ENCODE results near the gene DOC2A.
A peak's percentile ranks its signal among the peaks of the same experiment; 100 is the strongest.
"Not testable (repeated sequence)": the region's sequence is repeated elsewhere in the genome, so short reads cannot be mapped to it uniquely, and the experiment has no call there.

The DOC2A gene

DNA sequence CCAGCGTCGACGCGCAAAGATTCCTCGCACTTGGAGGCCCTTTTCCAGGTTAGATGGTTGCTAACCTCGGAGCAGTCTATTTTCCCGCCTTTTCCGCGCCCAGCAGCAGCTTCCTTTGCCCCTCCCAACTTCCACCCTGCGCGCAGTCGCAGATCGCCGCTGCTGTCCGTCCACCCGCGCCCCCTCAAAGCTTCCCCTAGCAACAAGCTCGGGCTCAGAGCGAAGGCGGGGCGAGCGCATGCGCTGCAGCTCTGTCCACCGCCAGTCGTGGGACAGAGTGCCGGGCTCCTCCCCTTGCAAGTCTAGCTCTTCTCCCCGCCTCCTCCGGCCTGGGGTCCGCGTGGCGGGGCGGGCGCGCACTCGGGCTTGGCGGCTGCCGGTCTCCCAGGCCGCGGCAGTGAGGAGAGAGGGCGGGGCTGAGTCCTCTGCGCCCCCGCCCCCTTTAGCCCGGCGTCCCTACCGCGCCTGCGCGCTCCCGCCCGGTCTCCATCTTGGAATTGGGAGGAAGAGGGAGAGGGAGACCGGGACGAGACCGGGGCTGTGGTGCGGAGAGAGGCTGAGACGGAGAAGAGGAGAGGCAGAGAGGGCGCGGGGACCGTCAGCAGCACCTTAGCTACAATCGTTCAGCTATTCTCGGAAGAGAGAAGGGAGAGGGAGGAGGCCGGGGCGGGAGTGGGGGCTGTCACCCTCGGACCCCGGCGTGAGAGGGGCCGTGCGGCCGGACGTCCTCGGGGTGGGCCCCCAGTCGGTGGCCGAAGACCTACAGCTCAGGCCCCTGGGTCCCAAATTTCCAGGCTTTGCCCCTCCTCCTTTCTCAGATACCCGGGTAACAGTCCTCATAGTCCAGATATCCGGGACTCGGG lies 37.2 kb downstream of the DOC2A start, which contains the start of gene TAOK2:
Gene TAOK2, plus strand, starts transcription at position 485 of the 863 bp plus-strand sequence. CDS start 3,905 bp downstream, outside the sequence.
- peak; percentile 90 for DNase-seq (ENCODE audit: low spot score)

DNA sequence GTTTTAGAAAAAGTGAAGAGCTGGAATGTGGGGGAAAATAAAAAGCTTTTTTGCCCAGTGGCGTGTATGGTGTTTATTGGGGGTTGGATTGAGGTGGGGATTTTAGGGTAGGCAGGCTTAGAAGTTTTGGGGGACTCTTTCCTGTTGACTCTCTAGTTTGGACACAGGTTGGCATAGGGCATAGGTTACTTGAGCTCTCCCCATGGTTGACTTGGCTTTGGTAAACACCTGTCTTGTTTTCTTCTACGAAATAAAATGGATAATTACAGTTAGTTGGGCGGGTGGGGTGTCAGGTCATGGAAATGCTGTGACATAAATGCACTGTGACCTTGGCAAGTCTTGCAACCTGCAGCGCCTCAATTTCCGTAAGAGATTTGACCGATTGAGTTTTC lies 37.8 kb downstream of the DOC2A start:
- DNase-seq (ENCODE audit: low spot score) = no peak

DNA sequence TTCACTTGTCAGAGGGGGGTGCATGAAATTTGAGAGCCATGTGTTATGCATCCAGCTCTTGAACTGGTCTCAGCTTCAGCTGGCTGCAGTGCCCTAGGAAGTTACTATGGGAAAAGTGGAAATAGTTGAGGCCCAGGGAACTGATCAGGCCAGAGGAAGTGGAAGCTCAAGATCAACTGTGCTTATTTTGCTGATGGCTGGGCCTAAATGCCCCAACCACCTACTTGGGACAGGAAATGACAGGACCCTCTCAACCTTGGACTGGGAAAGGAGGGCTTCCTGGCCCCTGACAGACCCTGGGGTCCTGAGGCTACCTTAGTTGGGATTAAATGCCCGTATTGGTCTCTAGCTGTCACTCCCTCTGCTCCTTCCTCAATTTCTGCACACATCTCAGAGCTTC lies 38.3 kb downstream of the DOC2A start:
- no peak for DNase-seq (ENCODE audit: low spot score)

DNA sequence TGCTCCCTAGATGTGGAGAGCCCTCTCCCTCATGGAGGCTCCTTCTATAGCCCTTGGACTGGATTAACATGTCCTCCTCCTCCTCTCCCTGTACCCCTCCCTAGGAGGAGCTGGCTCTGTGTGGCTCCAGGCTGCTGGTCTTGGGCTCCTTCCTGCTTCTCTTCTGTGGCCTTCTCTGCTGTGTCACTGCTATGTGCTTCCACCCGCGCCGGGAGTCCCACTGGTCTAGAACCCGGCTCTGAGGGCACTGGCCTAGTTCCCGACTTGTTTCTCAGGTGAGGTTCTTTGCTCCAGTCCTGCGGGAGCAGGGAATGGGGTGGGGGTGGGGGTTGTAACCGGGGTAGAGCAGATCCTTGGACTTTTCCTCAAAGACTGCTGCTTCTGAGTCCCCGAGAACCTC lies 39.5 kb downstream of the DOC2A start:
- no peak for DNase-seq (ENCODE audit: low spot score)

DNA sequence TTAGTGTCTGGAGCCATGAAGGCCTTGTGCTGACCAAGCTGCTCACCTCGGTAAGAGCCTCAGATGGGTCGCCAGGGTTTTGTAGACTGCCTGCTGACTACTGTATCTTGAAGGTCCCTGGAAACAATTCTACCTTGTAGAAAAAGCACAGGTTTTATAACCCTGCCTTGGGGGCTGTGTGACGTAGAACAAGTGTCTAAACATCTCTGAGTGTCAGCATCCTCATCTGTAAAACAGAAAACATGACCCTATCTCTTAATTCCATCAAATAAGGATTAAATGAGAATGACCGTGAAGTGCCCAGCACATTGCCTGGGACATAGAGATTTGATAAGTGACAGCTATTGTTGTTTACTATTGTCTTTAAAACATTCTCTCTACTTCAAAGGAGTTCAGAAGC lies 42.6 kb downstream of the DOC2A start:
- DNase-seq (ENCODE audit: low spot score) = no peak

DNA sequence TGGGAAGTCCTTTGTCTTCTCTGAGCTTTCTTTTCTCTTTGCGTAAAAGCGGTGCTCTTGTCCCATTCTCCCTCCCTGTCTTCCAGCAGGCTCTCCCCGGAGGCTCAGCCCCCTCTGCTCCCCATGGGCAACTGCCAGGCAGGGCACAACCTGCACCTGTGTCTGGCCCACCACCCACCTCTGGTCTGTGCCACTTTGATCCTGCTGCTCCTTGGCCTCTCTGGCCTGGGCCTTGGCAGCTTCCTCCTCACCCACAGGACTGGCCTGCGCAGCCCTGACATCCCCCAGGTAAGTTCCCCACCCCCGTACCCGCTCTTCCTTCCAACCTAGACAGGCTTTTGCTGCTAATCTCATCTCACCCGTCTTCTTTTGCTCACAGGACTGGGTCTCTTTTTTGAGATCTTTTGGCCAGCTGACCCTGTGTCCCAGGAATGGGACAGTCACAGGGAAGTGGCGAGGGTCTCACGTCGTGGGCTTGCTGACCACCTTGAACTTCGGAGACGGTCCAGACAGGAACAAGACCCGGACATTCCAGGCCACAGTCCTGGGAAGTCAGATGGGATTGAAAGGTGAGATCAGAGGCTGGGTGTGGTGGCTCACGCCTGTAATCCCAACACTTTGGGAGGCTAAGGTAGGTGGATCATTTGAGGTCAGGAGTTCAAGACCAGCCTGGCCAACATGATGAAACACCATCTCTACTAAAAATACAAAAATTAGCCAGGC lies 47.6 kb downstream of the DOC2A start:
- DNase-seq (ENCODE audit: low spot score) = no peak

DNA sequence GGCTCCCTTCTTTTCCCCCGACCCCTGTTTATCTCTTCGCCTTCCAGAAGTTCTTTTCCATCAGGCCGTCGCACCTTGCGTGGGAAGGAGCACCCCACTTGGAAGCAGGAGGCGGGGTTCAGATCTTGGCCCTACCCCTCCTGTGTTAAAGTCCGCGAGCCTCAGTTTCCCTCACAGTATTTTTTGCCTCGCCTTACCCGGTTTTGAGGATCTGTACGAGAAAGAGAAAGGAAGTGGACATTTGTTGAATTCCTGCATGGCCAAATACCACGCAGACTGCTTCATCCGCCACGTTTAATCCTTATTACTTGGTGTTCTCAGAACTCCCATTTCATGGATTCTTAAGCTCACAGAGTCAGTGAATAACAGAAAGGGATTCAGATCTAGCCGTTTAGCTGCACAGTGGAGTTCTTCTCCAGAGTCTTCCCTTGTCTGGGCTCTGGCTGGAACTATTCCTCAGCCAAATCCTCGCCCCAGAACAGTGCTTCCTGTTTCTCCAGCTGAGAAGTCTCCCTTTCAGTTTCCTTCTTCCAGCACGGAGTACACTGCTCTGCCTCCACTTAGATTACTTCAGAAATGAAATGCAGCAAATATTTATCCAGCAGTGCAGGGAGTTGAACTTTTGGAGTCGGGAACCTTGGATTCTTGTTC lies 48.4 kb downstream of the DOC2A start:
- DNase-seq (ENCODE audit: low spot score) = no peak

DNA sequence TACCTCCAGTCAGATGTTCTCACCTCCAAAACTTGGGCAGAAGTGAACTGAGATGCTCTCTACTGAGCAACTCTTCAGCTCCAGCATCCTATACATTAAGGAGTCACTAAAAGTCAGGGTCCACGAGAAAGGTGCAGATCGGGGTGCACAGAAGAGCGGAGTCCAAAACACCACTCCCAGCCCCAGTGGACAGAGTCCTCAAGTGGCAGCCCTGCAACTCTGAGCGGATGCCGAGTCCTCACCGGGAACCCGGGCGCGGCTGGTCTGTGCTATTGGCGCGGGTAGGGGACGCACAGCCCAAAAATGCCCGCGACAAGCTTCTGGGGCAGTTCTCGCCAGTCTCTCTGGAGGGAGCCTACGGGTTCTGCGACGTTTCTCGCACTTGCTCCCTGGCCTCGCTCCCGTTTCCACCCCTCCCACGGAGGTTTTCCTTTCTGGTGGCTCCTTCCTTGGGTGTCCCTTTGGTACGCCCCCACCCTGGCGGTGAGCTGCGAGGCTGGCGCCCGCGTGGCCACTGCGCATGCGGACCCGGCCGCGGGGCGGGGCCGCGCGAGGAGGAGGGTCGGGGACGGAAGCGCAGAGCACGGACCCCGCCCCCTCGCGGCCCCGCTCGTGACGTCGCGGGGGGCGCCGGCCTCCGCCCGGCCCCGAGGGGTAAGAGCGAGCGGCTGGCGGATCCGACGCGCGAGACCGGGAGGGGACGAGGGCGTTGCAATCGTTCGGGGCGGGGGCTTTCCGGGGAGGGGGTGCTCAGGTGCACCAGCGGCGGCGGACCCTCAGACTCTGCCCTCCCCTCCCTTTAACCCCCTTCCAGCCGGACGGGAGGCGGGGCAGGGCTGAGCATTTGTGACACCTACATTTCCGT lies 49.1 kb downstream of the DOC2A start, which contains the start of gene TMEM219:
Gene TMEM219, plus strand, starts transcription at position 601 of the 865 bp plus-strand sequence. CDS start 1,065 bp downstream, outside the sequence.
- peak; percentile 75 for DNase-seq (ENCODE audit: low spot score)

DNA sequence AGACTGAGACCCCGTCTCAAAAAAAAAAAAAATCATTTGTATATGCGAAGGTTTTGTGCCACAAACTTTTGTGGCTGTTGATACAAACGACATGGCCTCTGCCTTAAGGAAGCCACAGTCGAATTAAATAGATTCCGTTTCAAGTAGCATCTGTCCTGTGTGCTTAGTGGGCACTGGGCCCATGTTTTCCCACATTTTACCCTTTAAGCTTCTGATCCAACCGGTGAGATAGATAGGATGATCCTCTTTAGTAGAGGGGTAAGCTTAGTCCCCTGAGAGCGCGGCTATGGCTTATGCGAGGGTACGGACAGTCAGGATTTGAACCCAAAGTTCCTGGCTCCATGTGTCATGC lies 49.7 kb downstream of the DOC2A start:
- DNase-seq (ENCODE audit: low spot score) = no peak

DNA sequence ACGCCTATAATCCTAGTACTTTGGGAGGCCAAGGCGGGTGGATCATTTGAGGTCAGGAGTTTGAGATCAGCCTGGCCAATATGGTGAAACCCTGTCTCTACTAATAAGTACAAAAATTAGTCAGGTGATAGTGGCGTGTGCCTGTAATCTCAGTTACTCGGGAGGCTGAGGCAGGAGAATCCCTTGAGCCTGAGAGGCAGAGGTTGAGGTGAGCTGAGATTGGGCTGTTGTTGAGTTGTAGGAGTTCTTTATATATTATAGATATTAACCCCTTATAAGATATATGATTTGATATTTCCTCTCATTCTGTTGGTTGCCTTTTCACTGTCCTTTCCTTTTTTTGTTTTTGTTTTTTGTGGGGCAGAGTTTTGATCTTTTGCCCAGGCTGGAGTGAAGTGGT lies 51.0 kb downstream of the DOC2A start:
- not testable (repeated sequence) for DNase-seq (ENCODE audit: low spot score)

DNA sequence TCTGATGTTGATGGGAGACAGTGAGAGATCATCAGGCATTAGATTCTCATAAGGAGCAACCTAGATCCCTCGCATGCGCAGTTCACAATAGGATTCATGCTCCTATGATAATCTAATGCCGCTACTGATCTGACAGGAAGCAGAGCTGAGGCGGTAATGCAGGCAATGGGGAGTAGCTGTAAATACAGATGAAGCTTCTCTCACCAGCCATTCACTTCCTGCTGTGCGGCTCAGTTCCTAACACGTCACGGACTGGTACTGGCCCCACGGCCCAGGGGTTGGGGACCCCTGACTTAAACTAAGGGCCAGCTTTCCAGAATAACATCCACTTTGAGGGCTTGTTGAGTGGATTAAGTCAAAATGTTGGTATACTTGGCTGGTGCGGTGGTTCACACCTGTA lies 51.5 kb downstream of the DOC2A start:
- DNase-seq (ENCODE audit: low spot score) = no peak

DNA sequence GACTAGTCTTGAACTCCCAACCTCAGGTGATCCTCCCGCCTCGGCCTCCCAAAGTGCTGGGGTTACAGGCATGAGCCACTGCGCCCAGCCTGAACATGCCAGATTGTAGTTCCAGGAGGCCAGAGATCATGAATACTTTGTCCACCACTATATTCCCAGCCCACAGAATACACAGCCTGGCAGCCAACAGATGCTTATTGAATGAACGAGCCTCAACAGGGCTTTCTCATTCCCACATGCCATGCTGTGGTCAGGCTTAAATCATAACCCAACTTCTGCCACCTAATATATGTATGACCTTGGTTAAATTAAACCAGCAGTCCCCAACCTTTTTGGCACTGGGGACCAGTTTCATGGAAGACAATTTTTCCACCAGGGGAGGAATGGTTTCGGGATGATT lies 52.1 kb downstream of the DOC2A start:
- DNase-seq (ENCODE audit: low spot score) = no peak
